GM19238 (cell line): ENCODE measurements around the gene FCGR3A.

Experiments
- DNase-seq: peaks from one replicate; pipeline ENCODE4 v3.0.0; 2011; ENCODE audit warnings: low spot score; ENCODE audit not compliant: insufficient read length

The FCGR3A gene

GRCh38 chr1:161502641-161503393, 46.8 kb downstream of the FCGR3A start:
- no peak for DNase-seq

GRCh38 chr1:161502181-161502580, 47.4 kb downstream of the FCGR3A start:
- no peak for DNase-seq

DNA sequence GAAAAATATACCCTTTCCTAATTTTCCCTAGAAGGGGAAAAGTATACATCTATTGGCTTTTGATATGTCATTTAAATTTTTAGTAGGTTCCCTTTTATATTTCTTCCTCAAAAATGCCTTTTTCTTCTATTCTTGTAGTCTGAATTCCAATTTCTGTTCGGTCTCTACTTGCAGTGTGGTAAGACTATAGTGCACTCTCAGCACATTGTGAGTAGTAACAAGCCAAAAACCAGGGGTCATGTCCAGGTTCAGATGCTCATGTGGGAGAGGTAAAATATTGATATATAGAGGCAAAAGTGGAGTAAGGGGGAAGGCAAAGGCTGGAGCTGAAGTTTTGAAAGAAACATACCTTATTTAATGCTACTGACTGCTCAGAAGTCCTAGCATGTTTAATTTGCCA, 48.4 kb downstream of the FCGR3A start:
- no peak for DNase-seq

DNA sequence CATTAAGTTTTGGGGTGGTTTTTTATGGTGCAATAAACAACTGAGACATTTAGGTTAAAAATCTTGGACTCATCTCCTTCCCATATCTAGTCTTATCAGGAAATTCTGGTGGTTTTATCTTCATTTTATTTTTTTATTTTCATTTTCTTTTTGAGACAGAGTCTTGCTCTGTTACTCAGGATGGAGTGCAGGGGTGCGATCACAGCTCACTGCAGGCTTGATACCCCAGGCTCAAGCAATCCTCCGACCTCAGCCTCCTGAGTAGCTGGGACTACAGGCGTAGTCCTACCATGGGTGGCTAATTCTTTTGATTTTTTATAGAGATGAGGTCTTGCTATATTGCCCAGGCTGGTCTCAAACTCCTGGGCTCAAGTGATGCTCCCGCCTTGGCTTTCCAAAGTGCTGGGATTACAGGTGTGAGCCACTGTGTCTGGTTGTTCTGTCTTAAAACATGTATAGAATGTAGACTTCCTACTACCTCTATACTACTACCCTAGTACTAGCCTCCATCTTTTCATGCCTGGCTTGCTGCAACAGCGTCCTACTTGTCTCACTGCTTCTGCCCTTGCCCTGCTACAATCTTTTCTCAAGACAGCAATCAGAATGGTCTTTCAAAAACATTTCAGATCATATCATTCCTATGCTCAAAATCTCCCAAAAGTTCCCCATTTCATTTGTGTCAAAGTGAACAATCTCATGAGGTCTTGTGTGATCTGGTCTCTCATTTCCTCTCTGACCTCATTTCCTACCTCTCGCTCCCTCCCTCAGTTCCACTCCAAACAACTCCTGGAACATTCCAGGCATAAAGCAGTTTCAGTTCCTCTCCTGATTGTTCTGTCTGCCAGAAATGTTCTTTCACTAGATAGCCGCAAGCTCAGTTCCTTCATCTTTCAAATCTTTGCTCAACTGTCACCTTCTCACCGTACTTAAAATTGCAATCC, 50.2 kb downstream of the FCGR3A start:
- DNase-seq, result no peak

- no peak for DNase-seq
Observed at GRCh38 chr1:161498646-161499045, 51.0 kb downstream of the FCGR3A start.

- DNase-seq, result no peak
Observed at GRCh38 chr1:161497961-161498360, 51.7 kb downstream of the FCGR3A start.

DNA sequence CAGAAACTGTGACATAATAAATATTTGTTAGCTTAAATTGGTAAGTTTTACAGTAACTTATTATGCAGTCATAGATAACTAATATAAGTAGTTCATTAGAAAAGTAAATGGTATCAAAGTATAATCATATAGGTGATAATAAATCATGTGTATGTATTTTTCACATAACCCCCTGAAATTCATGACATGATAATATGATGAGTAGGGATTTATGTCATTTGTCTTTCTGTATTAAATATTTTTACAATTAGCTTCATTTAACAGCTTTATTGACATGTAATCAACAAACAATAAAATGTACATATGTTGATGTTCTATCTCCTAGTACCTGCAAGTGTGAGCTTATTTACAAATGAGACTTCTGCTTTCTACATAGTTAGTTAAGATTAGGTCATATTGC, 54.1 kb downstream of the FCGR3A start:
- no peak for DNase-seq

DNA sequence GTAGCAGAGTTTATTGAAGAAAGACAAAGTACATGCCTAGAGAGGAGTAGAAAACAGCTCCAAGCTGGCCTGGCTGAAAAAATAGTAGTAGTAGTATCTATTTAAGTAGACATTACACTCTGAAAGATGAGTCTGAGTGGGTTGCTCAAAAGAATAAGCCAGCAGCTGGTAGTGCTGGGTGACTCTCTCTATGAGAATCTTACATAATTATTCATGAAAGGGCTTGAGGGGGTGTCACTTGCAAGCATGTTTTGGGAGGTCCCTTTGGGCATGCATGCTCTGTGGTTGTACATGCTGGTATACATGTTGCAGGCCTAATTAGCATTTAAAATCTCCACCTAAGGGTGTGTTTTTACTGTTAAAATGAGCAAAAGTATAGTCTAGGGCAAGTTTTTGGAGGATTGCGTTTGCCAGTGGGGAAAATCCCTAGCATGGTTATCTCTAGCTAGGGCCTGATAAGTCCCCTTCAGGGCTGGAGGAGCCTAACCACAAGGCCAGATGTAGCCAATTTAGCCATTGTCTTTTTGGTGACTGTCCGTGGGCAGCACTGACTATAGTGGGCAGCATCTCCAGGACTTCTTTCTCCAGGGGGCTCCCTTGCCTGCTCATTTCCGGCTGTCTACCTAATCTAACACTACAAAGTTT, 55.4 kb downstream of the FCGR3A start:
- no peak for DNase-seq

- DNase-seq, result no peak
Observed at GRCh38 chr1:161492827-161493226, 56.8 kb downstream of the FCGR3A start.
